Common myeloid progenitor, CD34-positive (primary cell): ENCODE measurements around the gene XYLT1.
"Not testable (repeated sequence)": the region's sequence is repeated elsewhere in the genome, so short reads cannot be mapped to it uniquely, and the experiment has no call there.

Experiments
- CTCF ChIA-PET: fragments of 350-600 bp; sonication (Branson Sonifier 250); formaldehyde crosslinking; loops from one replicate; lab custom pipeline; 2021; ENCODE audit warnings: antibody characterized with exemption; lab: Charles Lee
- POLR2A ChIA-PET: fragments of 350-600 bp; sonication (Branson Sonifier 250); formaldehyde crosslinking; loops from one replicate; lab custom pipeline; 2021; ENCODE audit warnings: antibody characterized with exemption; lab: Charles Lee
- DNase-seq, 3 donors: peaks; one replicate each; pipeline versions ENCODE4 v3.0.0 to v3.0.0-alpha.2; 2013
- H3K27ac ChIP-seq, 2 experiments: 1 replicate in 1 of 2; 2 replicates in 1 of 2; pipeline ENCODE4 v1.7.0; 2013; ENCODE audit warnings: inconsistent platforms in 2 of 2, low read length in 2 of 2, mild to moderate bottlenecking in 2 of 2, low read depth in 1 of 2, moderate library complexity in 1 of 2; ENCODE audit not compliant: severe bottlenecking in 2 of 2, insufficient read depth in 1 of 2, poor library complexity in 1 of 2
- H3K27me3 ChIP-seq, 5 experiments: replicated peaks in 2 of 5; 1 replicate in 3 of 5; 2 replicates in 2 of 5; pipeline versions ENCODE4 v1.6.1 to v1.7.0; 2013; ENCODE audit warnings: low read length in 4 of 5, mild to moderate bottlenecking in 2 of 5, moderate library complexity in 2 of 5, inconsistent platforms in 1 of 5; ENCODE audit not compliant: insufficient read depth in 5 of 5, control insufficient read depth in 4 of 5
- H3K36me3 ChIP-seq, 4 experiments: 1 replicate in 2 of 4; 2 replicates in 2 of 4; pipeline versions ENCODE4 v1.6.1 to v1.7.0; 2013; ENCODE audit warnings: low read length in 3 of 4, control low read depth in 1 of 4, mild to moderate bottlenecking in 1 of 4; ENCODE audit not compliant: control insufficient read depth in 4 of 4, insufficient read depth in 4 of 4
- H3K4me1 ChIP-seq, 4 experiments: 1 replicate in 3 of 4; 2 replicates in 1 of 4; pipeline versions ENCODE4 v1.6.1 to v1.7.1; 2013; ENCODE audit warnings: low read length in 3 of 4, mild to moderate bottlenecking in 3 of 4, control low read depth in 1 of 4, inconsistent platforms in 1 of 4, moderate library complexity in 1 of 4; ENCODE audit not compliant: control insufficient read depth in 4 of 4, insufficient read depth in 4 of 4; ENCODE audit errors: control extremely low read depth in 1 of 4
- H3K4me3 ChIP-seq, 7 experiments: 1 replicate in 4 of 7; 2 replicates in 3 of 7; pipeline versions ENCODE4 v1.5.1 to v1.7.0; 2013; ENCODE audit warnings: mild to moderate bottlenecking in 7 of 7, low read length in 6 of 7, moderate library complexity in 6 of 7, inconsistent platforms in 2 of 7, low read depth in 2 of 7, control low read depth in 1 of 7; ENCODE audit not compliant: insufficient read depth in 4 of 7, control insufficient read depth in 1 of 7; ENCODE audit errors: extremely low read depth in 1 of 7
- H3K9me3 ChIP-seq, 5 experiments: 1 replicate in 4 of 5; 2 replicates in 1 of 5; pipeline versions ENCODE4 v1.6.1 to v1.7.1; 2013; ENCODE audit warnings: low read length in 4 of 5, mild to moderate bottlenecking in 2 of 5, inconsistent platforms in 1 of 5, low read depth in 1 of 5, moderate library complexity in 1 of 5; ENCODE audit not compliant: control insufficient read depth in 4 of 5, insufficient read depth in 2 of 5; ENCODE audit errors: control extremely low read depth in 1 of 5
- WGBS: methylation state at CpG from one replicate; pipeline ENCODE4 v1.1.5; 2013; ENCODE audit not compliant: insufficient coverage; 5-methylcytosine and 5-hydroxymethylcytosine counted together

XYLT1 gene

GRCh38 chr16:17309510-17309909 is 161.2 kb downstream of the XYLT1 start:
- H3K4me3 ChIP-seq: no peak overlapping the region
- peaks cover 2 to 29% (median 22%) of the 10 kb centered on the region in 4 experiments for H3K4me1 ChIP-seq
- no peak for DNase-seq
- peaks cover 0 to 3% (median 0%) of the 10 kb centered on the region in 4 experiments for H3K36me3 ChIP-seq
- H3K9me3 ChIP-seq: no peaks in the 10 kb centered on the region
- H3K27me3 ChIP-seq: no peaks in the 10 kb centered on the region
- CTCF ChIA-PET: no interaction called here
- no peak overlapping the region for H3K27ac ChIP-seq
- POLR2A ChIA-PET: no interaction called here
- 100% methylated on average over 3 of the region's 3 CpGs for WGBS

GRCh38 chr16:17308186-17308585 is 162.6 kb downstream of the XYLT1 start:
- H3K27me3 ChIP-seq: no peaks in the 10 kb centered on the region
- H3K4me3 ChIP-seq: no peak overlapping the region
- no peak for DNase-seq
- H3K36me3 ChIP-seq: peaks cover 0 to 3% (median 0%) of the 10 kb centered on the region in 4 experiments
- CTCF ChIA-PET: interaction anchor here (0.8 kb wide), 1 partner anchor 8 kb away, joined by 3 read pairs; no protein-coding TSS in a partner anchor
- no peaks in the 10 kb centered on the region for H3K9me3 ChIP-seq
- WGBS: 100% methylated on average over 1 of the region's 2 CpGs
- POLR2A ChIA-PET: no interaction called here
- H3K27ac ChIP-seq: no peak overlapping the region
- peaks cover 0 to 27% (median 14%) of the 10 kb centered on the region in 4 experiments for H3K4me1 ChIP-seq

- no peak for DNase-seq
- no peaks in the 10 kb centered on the region for H3K9me3 ChIP-seq
- peaks cover 0 to 3% (median 0%) of the 10 kb centered on the region in 4 experiments for H3K36me3 ChIP-seq
- POLR2A ChIA-PET: no interaction called here
- CTCF ChIA-PET: interaction anchor here (1.2 kb wide), 1 partner anchor 15 kb away, joined by 3 read pairs; no protein-coding TSS in a partner anchor
- H3K4me1 ChIP-seq: peaks cover 3 to 28% (median 15%) of the 10 kb centered on the region in 4 experiments
- H3K27ac ChIP-seq: no peak overlapping the region
- no peak overlapping the region for H3K4me3 ChIP-seq
- 100% methylated on average over 1 of the region's 1 CpG for WGBS
- H3K27me3 ChIP-seq: no peaks in the 10 kb centered on the region
Measured at GRCh38 chr16:17307504-17307903, 163.3 kb downstream of the XYLT1 start.

- DNase-seq: no peak
- ChIA-PET CTCF (interaction anchor here (1.2 kb wide), 1 partner anchor 16 kb away, joined by 3 read pairs; no protein-coding TSS in a partner anchor), POLR2A (no interaction called here)
- WGBS: 100% methylated on average over 2 of the region's 3 CpGs
- Histone ChIP-seq H3K4me3 (no peak overlapping the region), H3K27me3 (no peaks in the 10 kb centered on the region), H3K4me1 (peaks cover 8 to 36% (median 17%) of the 10 kb centered on the region in 4 experiments), H3K9me3 (no peaks in the 10 kb centered on the region), H3K27ac (no peak overlapping the region), H3K36me3 (peaks cover 0 to 3% (median 0%) of the 10 kb centered on the region in 4 experiments)
Measured at GRCh38 chr16:17306745-17307144, 164.0 kb downstream of the XYLT1 start.

- CTCF ChIA-PET, H3K36me3 ChIP-seq, H3K27ac ChIP-seq, H3K27me3 ChIP-seq, H3K9me3 ChIP-seq, H3K4me3 ChIP-seq, DNase-seq, POLR2A ChIA-PET: not testable (repeated sequence)
- peaks cover 8 to 41% (median 20%) of the 10 kb centered on the region in 4 experiments for H3K4me1 ChIP-seq
- 98% methylated on average over 6 of the region's 9 CpGs for WGBS
Measured at GRCh38 chr16:17306211-17306610, 164.5 kb downstream of the XYLT1 start.

GRCh38 chr16:17305694-17306093 is 165.1 kb downstream of the XYLT1 start:
- Histone ChIP-seq H3K9me3 (no peaks in the 10 kb centered on the region), H3K4me3 (no peak overlapping the region), H3K27me3 (no peaks in the 10 kb centered on the region), H3K4me1 (peaks cover 8 to 41% (median 20%) of the 10 kb centered on the region in 4 experiments), H3K36me3 (peaks cover 0 to 3% (median 0%) of the 10 kb centered on the region in 4 experiments), H3K27ac (no peak overlapping the region)
- no peak for DNase-seq
- 96% methylated on average over 4 of the region's 6 CpGs for whole genome bisulfite sequencing
- ChIA-PET POLR2A (no interaction called here), CTCF (interaction anchor here (1.4 to 5.1 kb wide), 2 partner anchors 9 to 90 kb away, joined by 3 to 28 read pairs; no protein-coding TSS in a partner anchor)

GRCh38 chr16:17304491-17305119 is 166.2 kb downstream of the XYLT1 start:
- 84% methylated on average over 4 of the region's 6 CpGs for WGBS
- POLR2A ChIA-PET: no interaction called here
- H3K36me3 ChIP-seq: peaks cover 0 to 3% (median 0%) of the 10 kb centered on the region in 4 experiments
- no peaks in the 10 kb centered on the region for H3K9me3 ChIP-seq
- no peaks in the 10 kb centered on the region for H3K27me3 ChIP-seq
- H3K4me1 ChIP-seq: peaks cover 8 to 41% (median 20%) of the 10 kb centered on the region in 4 experiments
- CTCF ChIA-PET: interaction anchor here (1.3 to 5.1 kb wide), 3 partner anchors 10 to 91 kb away, joined by 3 to 28 read pairs (median 3); no protein-coding TSS in a partner anchor
- no peak overlapping the region for H3K4me3 ChIP-seq
- DNase-seq: no peak
- H3K27ac ChIP-seq: no peak overlapping the region
